HG02763 (cell line): ENCODE measurements around the gene GPR15LG.
"Not testable (repeated sequence)": the region's sequence is repeated elsewhere in the genome, so short reads cannot be mapped to it uniquely, and the experiment has no call there.

ENCODE experiments used
- ATAC-seq: cut with Tn5 transposase; IDR thresholded peaks from one replicate; pipeline ENCODE4 v1.9.1; 2021; ENCODE audit warnings: mild to moderate bottlenecking, moderate library complexity; ENCODE audit not compliant: unreplicated experiment

Gene GPR15LG

GRCh38 chr10:84173501-84173929, at the start of gene GPR15LG:
Gene GPR15LG, plus strand, starts transcription at chr10:84173801. Its CDS starts 51 bp downstream, at chr10:84173852.
- peak; percentile 35 for ATAC-seq

GRCh38 chr10:84125910-84126784, 47.5 kb upstream of the GPR15LG start:
- ATAC-seq, result not testable (repeated sequence)

- ATAC-seq, result no peak
Observed at GRCh38 chr10:84126785-84127167, 46.8 kb upstream of the GPR15LG start.

- ATAC-seq, result no peak
Observed at GRCh38 chr10:84135836-84136235, 37.8 kb upstream of the GPR15LG start.

- no peak for ATAC-seq
Observed at GRCh38 chr10:84137811-84138210, 35.8 kb upstream of the GPR15LG start.

- ATAC-seq, result no peak
Observed at GRCh38 chr10:84138478-84139125, 35.0 kb upstream of the GPR15LG start.

GRCh38 chr10:84139126-84140035, 34.2 kb upstream of the GPR15LG start, which contains the start of gene GHITM:
Gene GHITM, plus strand, starts transcription at chr10:84139509. Its CDS starts 1,992 bp downstream, at chr10:84141501.
- peak; percentile 99 for ATAC-seq

- peak; percentile 2 for ATAC-seq
Observed at GRCh38 chr10:84140036-84140379, 33.6 kb upstream of the GPR15LG start.

GRCh38 chr10:84147347-84147746, 26.3 kb upstream of the GPR15LG start:
- no peak for ATAC-seq

- peak; percentile 57 for ATAC-seq
Observed at GRCh38 chr10:84148006-84148597, 25.5 kb upstream of the GPR15LG start.

- no peak for ATAC-seq
Observed at GRCh38 chr10:84149854-84150253, 23.7 kb upstream of the GPR15LG start.

- ATAC-seq, result no peak
Observed at GRCh38 chr10:84152769-84153168, 20.8 kb upstream of the GPR15LG start.

GRCh38 chr10:84155521-84155920, 18.1 kb upstream of the GPR15LG start:
- ATAC-seq, result no peak

GRCh38 chr10:84156009-84156408, 17.6 kb upstream of the GPR15LG start:
- no peak for ATAC-seq

- peak; percentile 66 for ATAC-seq
Observed at GRCh38 chr10:84156768-84157167, 16.8 kb upstream of the GPR15LG start.

- ATAC-seq, result no peak
Observed at GRCh38 chr10:84158061-84158460, 15.5 kb upstream of the GPR15LG start.

- ATAC-seq, result no peak
Observed at GRCh38 chr10:84158550-84158949, 15.1 kb upstream of the GPR15LG start.

- no peak for ATAC-seq
Observed at GRCh38 chr10:84159076-84159685, 14.4 kb upstream of the GPR15LG start.

- no peak for ATAC-seq
Observed at GRCh38 chr10:84160663-84161362, 12.8 kb upstream of the GPR15LG start.

- no peak for ATAC-seq
Observed at GRCh38 chr10:84163996-84164395, 9.6 kb upstream of the GPR15LG start.
